ENCODE results near the gene INPP5A. TPM values are rescaled to one million over a fixed set of nuclear protein-coding genes. Genes with fewer than 3 reads are reported as not detected.

Gene INPP5A
- total RNA-seq, 1 experiment from 2014 or later, result 12.3 TPM

- Histone ChIP-seq H3K27ac (ENCODE audit: low read depth, low read length) (no peak overlapping the region), H2AFZ (ENCODE audit: low read depth, low read length, poor library complexity, severe bottlenecking) (no peak overlapping the region), H3K36me3 (ENCODE audit: control insufficient read depth in 1 of 2, insufficient read depth in 2 of 2, low read length in 2 of 2) (no peaks in the 10 kb centered on the region), H3K9me2 (ENCODE audit: insufficient read depth) (no peaks in the 10 kb centered on the region), H3K4me3 (replicated peaks in 1 of 2; ENCODE audit: low read depth in 1 of 2, low read length in 2 of 2) (no peak overlapping the region), H3K9ac (ENCODE audit: low read length) (no peak overlapping the region), H3K79me2 (ENCODE audit: insufficient read depth, low read length) (no peaks in the 10 kb centered on the region), H3K27me3 (ENCODE audit: insufficient read depth, low read length) (no peaks in the 10 kb centered on the region), H3K9me3 (ENCODE audit: control insufficient read depth in 1 of 2, insufficient read depth in 1 of 2, low read depth in 1 of 2, low read length in 2 of 2) (no peaks in the 10 kb centered on the region), H3K4me1 (ENCODE audit: control insufficient read depth in 1 of 2, insufficient read depth in 2 of 2, low read length in 2 of 2) (no peaks in the 10 kb centered on the region), H3K4me2 (ENCODE audit: low read length) (no peak overlapping the region), H4K20me1 (ENCODE audit: insufficient read depth) (no peaks in the 10 kb centered on the region)
- POLR2A ChIA-PET, result no interaction called here
- DNase-seq (ENCODE audit: low read depth, low spot score) (no peak), ATAC-seq (no peak)
- CTCF ChIA-PET, result no interaction called here
- RAD21 ChIA-PET (ENCODE audit: low non-redundant PET in 1 of 2, low total read pairs in 2 of 2, uncharacterized antibody in 2 of 2, unreplicated experiment in 2 of 2), result no interaction called here
- no TSS peak for BruUV-seq (replicated peaks)
- no peak for TF ChIP-seq YY1 (IDR thresholded peaks at IDR 0.05; ENCODE audit: extremely low read depth, insufficient replicate concordance, low read depth, low read length)
- TF ChIP-seq FOSL1 (IDR thresholded peaks at IDR 0.05; ENCODE audit: low read depth), result no peak
- no peak for TF ChIP-seq ZNF274 (IDR thresholded peaks at IDR 0.05; ENCODE audit: low read depth, low read length)
- no peak for TF ChIP-seq CEBPB (IDR thresholded peaks at IDR 0.05; ENCODE audit: low read depth)
- TF ChIP-seq EZH2phosphoT487 (IDR thresholded peaks at IDR 0.05; ENCODE audit: borderline replicate concordance), result no peak
- no peak for TF ChIP-seq ZFX (IDR thresholded peaks at IDR 0.05)
- TF ChIP-seq ATF3 (IDR thresholded peaks at IDR 0.05), result no peak
- no peak for TF ChIP-seq CBX3 (IDR thresholded peaks at IDR 0.05; ENCODE audit: low read depth)
- intact Hi-C loops (cut with micrococcal nuclease), result no loop called here
These were observed 36.7 kb upstream of the INPP5A start for GRCh38 chr10:132500781-132501415.

- H3K36me3 ChIP-seq (ENCODE audit: control insufficient read depth in 1 of 2, insufficient read depth in 2 of 2, low read length in 2 of 2), result no peaks in the 10 kb centered on the region
- TF ChIP-seq SRF (IDR thresholded peaks at IDR 0.05; ENCODE audit: low read depth) (no peak), TCF7L2 (IDR thresholded peaks at IDR 0.05; ENCODE audit: borderline replicate concordance, extremely low read depth, insufficient read depth, insufficient read length) (no peak), ATF3 (IDR thresholded peaks at IDR 0.05) (no peak), EGR1 (IDR thresholded peaks at IDR 0.05; ENCODE audit: low read depth) (no peak)
- POLR2A ChIA-PET, result no interaction called here
- intact Hi-C loops (cut with micrococcal nuclease), result no loop called here
- no peaks in the 10 kb centered on the region for H3K79me2 ChIP-seq (ENCODE audit: insufficient read depth, low read length)
- H3K9me3 ChIP-seq (ENCODE audit: control insufficient read depth in 1 of 2, insufficient read depth in 1 of 2, low read depth in 1 of 2, low read length in 2 of 2), result no peaks in the 10 kb centered on the region
- RAD21 ChIA-PET (ENCODE audit: low non-redundant PET in 1 of 2, low total read pairs in 2 of 2, uncharacterized antibody in 2 of 2, unreplicated experiment in 2 of 2), result no interaction called here
- CTCF ChIA-PET, result no interaction called here
- DNase-seq (ENCODE audit: low read depth, low spot score) (no peak), ATAC-seq (no peak)
- H3K4me2 ChIP-seq (ENCODE audit: low read length), result no peak overlapping the region
- no peaks in the 10 kb centered on the region for H3K27me3 ChIP-seq (ENCODE audit: insufficient read depth, low read length)
- H4K20me1 ChIP-seq (ENCODE audit: insufficient read depth), result no peaks in the 10 kb centered on the region
- no peak overlapping the region for H3K27ac ChIP-seq (ENCODE audit: low read depth, low read length)
- no peaks in the 10 kb centered on the region for H3K4me1 ChIP-seq (ENCODE audit: control insufficient read depth in 1 of 2, insufficient read depth in 2 of 2, low read length in 2 of 2)
- no peak overlapping the region for H3K9ac ChIP-seq (ENCODE audit: low read length)
- H3K9me2 ChIP-seq (ENCODE audit: insufficient read depth), result no peaks in the 10 kb centered on the region
- no peak overlapping the region for H3K4me3 ChIP-seq (replicated peaks in 1 of 2; ENCODE audit: low read depth in 1 of 2, low read length in 2 of 2)
- H2AFZ ChIP-seq (ENCODE audit: low read depth, low read length, poor library complexity, severe bottlenecking), result no peak overlapping the region
- BruUV-seq (replicated peaks), result no TSS peak
These were observed 34.9 kb upstream of the INPP5A start for GRCh38 chr10:132502544-132503300.
